ENCODE measurements around the gene PLXNC1. TPM values are rescaled to one million over a fixed set of nuclear protein-coding genes. Genes with fewer than 3 reads are reported as not detected.

The PLXNC1 gene
- polyA plus RNA-seq, 1 experiment, result 2.2 TPM

DNA sequence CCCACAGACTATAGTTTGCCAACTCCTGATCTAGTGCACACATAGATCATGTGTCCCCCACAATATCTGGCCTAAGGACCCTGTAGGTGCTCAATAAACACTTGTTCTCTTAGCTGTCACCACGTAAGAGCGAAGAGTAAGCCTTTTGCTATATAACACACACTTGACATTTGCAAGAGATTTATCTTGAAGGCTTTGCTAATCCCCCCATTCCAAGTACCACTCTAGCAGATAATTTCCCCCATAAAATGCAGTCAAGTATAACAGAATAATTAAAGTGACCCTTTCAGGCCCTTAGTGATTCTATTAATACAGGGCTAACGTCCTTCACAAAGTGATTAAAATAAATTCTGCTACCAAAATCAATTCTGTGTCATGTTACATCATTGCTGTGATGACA lies 87.5 kb downstream of the PLXNC1 start:
- POLR2A ChIA-PET, result no interaction called here
- Histone ChIP-seq H3K27me3 (ENCODE audit: control insufficient read depth, insufficient read depth, low read length) (0 out of 2 replicates have a peak, but pooled peaks cover 2% of the 10 kb centered on the region), H3K4me3 (ENCODE audit: low read depth, low read length) (no peak overlapping the region), H3K36me3 (ENCODE audit: control insufficient read depth, insufficient read depth, low read length) (no peaks in the 10 kb centered on the region)
- no peak for DNase-seq (ENCODE audit: low read depth)
- CTCF ChIA-PET, result no interaction called here
- TF ChIP-seq CTCF (IDR thresholded peaks at IDR 0.05; ENCODE audit: insufficient read depth, low read depth, low read length), result no peak

DNA sequence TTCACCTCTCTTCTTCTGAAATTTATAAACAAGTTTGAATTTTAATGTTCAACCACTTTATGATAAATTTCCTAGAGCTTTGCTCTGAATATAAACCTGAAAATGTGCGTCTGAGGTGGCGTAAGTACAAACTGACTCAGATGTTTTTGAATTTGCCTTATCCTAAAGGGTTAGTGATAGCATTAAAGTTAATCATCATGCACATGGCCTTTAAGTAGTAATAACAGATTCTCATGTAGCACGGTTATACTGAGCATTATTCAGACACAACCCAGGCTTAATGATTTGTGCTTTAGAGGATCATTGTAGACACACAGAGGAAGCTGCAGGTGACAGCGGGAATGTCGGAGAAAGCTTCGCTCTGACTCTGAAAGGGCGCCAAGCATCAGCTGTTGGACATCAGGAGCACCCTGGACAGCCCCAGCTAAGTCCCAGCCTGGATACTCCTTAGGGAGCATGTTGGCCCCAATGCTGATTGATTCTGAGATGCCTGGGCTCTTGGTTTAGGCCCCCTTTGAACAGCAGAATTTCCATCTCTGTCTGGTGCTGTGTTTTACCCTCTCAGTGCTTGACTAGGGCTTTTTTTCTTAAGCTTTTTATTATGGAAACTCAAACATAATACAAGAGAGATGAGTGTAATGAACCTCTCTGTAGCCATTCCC lies 91.1 kb downstream of the PLXNC1 start:
- DNase-seq (ENCODE audit: low read depth), result no peak
- H3K27me3 ChIP-seq (ENCODE audit: control insufficient read depth, insufficient read depth, low read length), result no peaks in the 10 kb centered on the region
- TF ChIP-seq CTCF (IDR thresholded peaks at IDR 0.05; ENCODE audit: insufficient read depth, low read depth, low read length), result no peak
- H3K4me3 ChIP-seq (ENCODE audit: low read depth, low read length), result no peak overlapping the region
- ChIA-PET POLR2A (no interaction called here), CTCF (no interaction called here)
- no peaks in the 10 kb centered on the region for H3K36me3 ChIP-seq (ENCODE audit: control insufficient read depth, insufficient read depth, low read length)

DNA sequence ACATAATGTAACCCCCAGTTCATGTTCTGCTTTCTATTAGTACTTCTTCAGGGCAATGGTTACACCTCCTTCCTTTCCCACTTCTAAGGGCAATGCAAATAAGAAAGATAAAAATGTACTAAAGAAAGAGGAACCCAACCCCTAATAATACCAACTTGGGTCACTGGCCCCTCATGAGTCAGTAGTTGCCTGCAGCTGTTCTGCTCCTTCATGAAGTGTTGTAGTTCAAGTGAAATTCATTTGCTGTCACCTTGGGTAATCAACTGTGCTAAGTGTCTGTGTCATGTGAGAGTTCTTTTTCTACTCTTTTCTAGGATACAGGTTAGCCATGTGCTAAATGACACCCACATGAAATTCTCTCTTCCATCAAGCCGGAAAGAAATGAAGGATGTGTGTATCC lies 91.8 kb downstream of the PLXNC1 start:
- DNase-seq (ENCODE audit: low read depth), result no peak
- ChIA-PET POLR2A (no interaction called here), CTCF (no interaction called here)
- Histone ChIP-seq H3K27me3 (ENCODE audit: control insufficient read depth, insufficient read depth, low read length) (no peaks in the 10 kb centered on the region), H3K36me3 (ENCODE audit: control insufficient read depth, insufficient read depth, low read length) (no peaks in the 10 kb centered on the region), H3K4me3 (ENCODE audit: low read depth, low read length) (no peak overlapping the region)
- TF ChIP-seq CTCF (IDR thresholded peaks at IDR 0.05; ENCODE audit: insufficient read depth, low read depth, low read length), result no peak

DNA sequence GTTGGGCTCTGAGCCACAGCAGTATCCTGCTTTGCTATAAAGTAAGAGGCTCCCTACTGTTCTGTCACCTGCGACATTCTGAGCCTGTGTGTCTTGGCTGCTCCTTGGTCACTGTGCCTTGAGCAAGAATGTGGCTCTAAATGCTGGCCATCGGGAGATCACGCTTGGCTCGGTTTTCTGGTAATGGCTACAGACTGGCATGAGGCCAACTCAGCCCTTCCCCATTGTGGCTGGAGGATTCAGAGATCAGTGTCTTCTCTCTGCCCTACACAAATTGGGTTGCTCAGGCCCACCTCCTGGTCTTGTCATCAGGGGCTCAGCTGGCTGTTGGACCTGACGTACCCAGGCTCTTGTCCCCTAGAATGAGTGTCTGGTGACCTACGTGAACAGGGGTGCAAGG lies 94.5 kb downstream of the PLXNC1 start:
- no peak for TF ChIP-seq CTCF (IDR thresholded peaks at IDR 0.05; ENCODE audit: insufficient read depth, low read depth, low read length)
- CTCF ChIA-PET, result interaction anchor here (1.1 kb wide), 1 partner anchor 10 kb away, joined by 4 read pairs; no protein-coding TSS in a partner anchor
- Histone ChIP-seq H3K4me3 (ENCODE audit: low read depth, low read length) (no peak overlapping the region), H3K36me3 (ENCODE audit: control insufficient read depth, insufficient read depth, low read length) (no peaks in the 10 kb centered on the region), H3K27me3 (ENCODE audit: control insufficient read depth, insufficient read depth, low read length) (no peaks in the 10 kb centered on the region; the same call in 1 of the 2 replicates)
- POLR2A ChIA-PET, result no interaction called here
- no peak for DNase-seq (ENCODE audit: low read depth)

DNA sequence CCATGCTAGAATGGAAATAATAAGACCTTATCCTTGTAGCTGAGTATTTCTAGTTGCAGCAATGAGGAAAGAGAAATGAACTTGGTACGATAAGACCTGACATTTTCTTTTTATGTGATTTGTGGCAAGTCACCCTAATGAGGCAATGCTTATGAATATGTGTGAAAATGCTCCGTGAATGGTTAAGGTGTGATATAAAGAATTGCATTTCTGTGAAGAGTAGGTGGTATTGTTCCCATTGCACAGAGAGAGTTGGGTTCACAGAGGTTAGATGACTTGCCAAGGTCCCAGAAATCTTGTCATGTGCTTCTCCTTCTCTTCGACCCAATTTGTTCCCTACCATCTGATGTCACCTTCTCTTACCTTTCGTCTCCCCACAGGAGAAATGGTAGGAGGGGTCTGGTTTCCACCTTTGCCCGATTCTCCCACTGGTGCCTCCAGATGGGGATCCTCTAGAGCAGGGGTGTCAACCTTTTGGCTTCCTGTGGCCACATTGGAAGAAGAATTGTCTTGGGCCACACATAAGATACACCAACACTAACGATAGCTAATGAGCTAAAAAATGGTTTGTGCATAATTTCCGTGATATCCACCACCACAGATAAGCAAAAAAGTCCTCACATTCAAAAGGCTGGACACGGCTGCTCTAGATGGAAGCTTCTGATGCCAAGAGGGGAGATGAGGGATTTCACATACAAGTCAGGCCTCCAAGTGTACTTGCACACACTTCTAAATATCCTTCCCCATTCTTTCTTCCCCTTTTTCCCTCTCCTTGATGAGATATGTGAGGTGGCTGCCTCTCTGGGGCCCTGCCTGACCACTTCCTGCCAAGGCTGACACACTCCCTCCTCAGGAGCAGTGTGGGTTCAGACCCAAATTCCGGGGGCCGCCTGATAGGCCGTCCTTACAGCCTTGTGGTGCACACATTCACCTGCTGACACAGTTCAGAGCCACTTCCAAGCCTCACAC lies 96.1 kb downstream of the PLXNC1 start:
- CTCF ChIA-PET, result interaction anchor here (1.0 to 1.1 kb wide), 2 partner anchors 8 to 33 kb away, joined by 3 to 4 read pairs; no protein-coding TSS in a partner anchor
- no peaks in the 10 kb centered on the region for H3K36me3 ChIP-seq (ENCODE audit: control insufficient read depth, insufficient read depth, low read length)
- POLR2A ChIA-PET, result no interaction called here
- no peak overlapping the region for H3K4me3 ChIP-seq (ENCODE audit: low read depth, low read length)
- no peak for DNase-seq (ENCODE audit: low read depth)
- H3K27me3 ChIP-seq (ENCODE audit: control insufficient read depth, insufficient read depth, low read length), result no peaks in the 10 kb centered on the region; the same call in 1 of the 2 replicates
- TF ChIP-seq CTCF (IDR thresholded peaks at IDR 0.05; ENCODE audit: insufficient read depth, low read depth, low read length), result no peak

Measured in BJ (cell line).